Esophagus muscularis mucosa (tissue), 4 donors: ENCODE results near the gene LHFPL6. TPM values are rescaled to one million over a fixed set of nuclear protein-coding genes. Genes with fewer than 3 reads are reported as not detected.
A peak's percentile ranks its signal among the peaks of the same experiment; 100 is the strongest.

Experiments used
- DNase-seq: peaks from one replicate; pipeline ENCODE4 v3.0.0-alpha.2; 2017; ENCODE audit errors: extremely low spot score
- H3K27ac ChIP-seq, 4 donors: fragments of 200-600 bp; sonication (generic); replicated peaks in 1 of 4; 1 replicate in 3 of 4; 2 replicates in 1 of 4; pipeline ENCODE4 v1.5.1; 2016 to 2019; ENCODE audit warnings: mild to moderate bottlenecking in 1 of 4
- H3K27me3 ChIP-seq, 4 donors: fragments of 200-600 bp; sonication (generic); one replicate each; pipeline versions ENCODE4 v1.5.1 to v1.6.0; 2016 to 2019
- H3K36me3 ChIP-seq, 4 donors: fragments of 200-600 bp; sonication (generic); one replicate each; pipeline ENCODE4 v1.5.1; 2016 to 2019
- H3K4me1 ChIP-seq, 4 donors: fragments of 200-600 bp; sonication (generic); one replicate each; pipeline ENCODE4 v1.5.1; 2016 to 2019
- H3K4me3 ChIP-seq, 4 donors: fragments of 200-600 bp; sonication (generic); 1 replicate in 2 of 4; 2 replicates in 2 of 4; pipeline ENCODE4 v1.5.1; 2016 to 2019; ENCODE audit warnings: mild to moderate bottlenecking in 4 of 4, moderate library complexity in 1 of 4
- H3K9me3 ChIP-seq, 4 donors: fragments of 200-600 bp; sonication (generic); 1 replicate in 3 of 4; 2 replicates in 1 of 4; pipeline ENCODE4 v1.5.1; 2016 to 2019
- EP300 ChIP-seq: sonication (generic); formaldehyde crosslinking; IDR thresholded peaks from one replicate; pipeline ENCODE4 v1.6.1; 2017; ENCODE audit warnings: antibody characterized with exemption
- POLR2A ChIP-seq: fragments of 450-650 bp; IDR thresholded peaks from one replicate; pipeline ENCODE4 v1.6.1; 2017; ENCODE audit warnings: antibody characterized with exemption, moderate library complexity, mild to moderate bottlenecking, low read depth
- POLR2AphosphoS5 ChIP-seq, 2 donors: sonication (generic); formaldehyde crosslinking; IDR thresholded peaks; one replicate each; pipeline ENCODE4 v1.6.1; 2017; ENCODE audit warnings: antibody characterized with exemption in 2 of 2
- WGBS: methylation state at CpG from one replicate; pipeline ENCODE4 v1.1.5; 2018; 5-methylcytosine and 5-hydroxymethylcytosine counted together
- intact Hi-C: fragments of 100-400 bp; cut with DNase I; formaldehyde crosslinking; loops from one replicate; pipeline ENCODE4 v1.15.1; 2023
- total RNA-seq, 4 donors: library from RNA; depleted of rRNA; stranded (reverse); fragments of >200 nt; gene quantifications; one replicate each; pipeline versions ENCODE4 v1.1.0 to v1.2.1, GENCODE V29; 2016
- TF ChIP-seq, protein P1 (sequence below), 3 experiments: fragments of 200-600 bp in 2 of 3; fragments of 450-650 bp in 1 of 3; sonication (generic) in 2 of 3; IDR thresholded peaks; one replicate each; pipeline ENCODE4 v1.5.1; 2017 to 2019; ENCODE audit warnings: antibody characterized with exemption in 3 of 3, mild to moderate bottlenecking in 2 of 3, moderate library complexity in 1 of 3

LHFPL6 gene
- total RNA-seq, 4 donors from 2014 or later: 55.6 to 75.9 (median 72.0) TPM

DNA sequence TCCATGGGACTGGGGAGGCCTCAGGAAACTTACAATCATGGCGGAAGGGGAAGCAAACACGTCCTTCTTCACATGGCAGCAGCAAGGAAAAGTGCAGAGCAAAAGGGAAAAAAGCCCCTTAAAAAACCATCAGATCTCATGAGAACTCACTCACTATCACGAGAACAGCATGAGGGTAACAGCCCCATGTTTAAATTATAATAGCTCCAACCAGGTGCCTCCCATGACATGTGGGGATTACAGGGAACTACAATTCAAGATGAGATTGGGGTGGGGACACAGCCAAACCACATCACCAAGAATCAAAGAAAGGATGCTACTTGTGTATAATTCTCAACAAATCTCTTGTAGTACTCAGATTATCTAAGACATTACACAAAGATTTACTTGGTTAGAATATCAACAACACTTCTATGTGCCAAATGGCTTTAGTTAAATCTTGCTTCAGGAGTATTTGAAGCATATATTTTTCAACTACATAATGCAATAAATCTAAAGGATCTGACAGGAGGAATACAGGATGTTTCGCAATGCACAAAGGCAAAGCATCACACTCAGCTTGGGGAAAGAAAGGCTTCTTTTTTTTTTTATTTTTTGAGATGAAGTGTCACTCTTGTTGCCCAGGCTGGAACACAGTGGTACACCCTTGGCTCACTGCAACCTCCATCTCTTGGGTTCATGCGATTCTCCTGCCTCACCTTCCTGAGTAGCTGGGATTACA, 180.0 kb downstream of the LHFPL6 start:
- H3K9me3 ChIP-seq: no peaks in the 10 kb centered on the region
- intact Hi-C loops: no loop called here
- no peak for DNase-seq
- H3K4me3 ChIP-seq: no peak overlapping the region
- H3K27me3 ChIP-seq: no peaks in the 10 kb centered on the region
- H3K36me3 ChIP-seq: no peaks in the 10 kb centered on the region
- 94% methylated on average over 5 of the region's 5 CpGs for WGBS
- TF ChIP-seq POLR2AphosphoS5 (IDR thresholded peaks at IDR 0.05): no peak
- TF ChIP-seq EP300: no peak
- TF ChIP-seq, protein P1, sequence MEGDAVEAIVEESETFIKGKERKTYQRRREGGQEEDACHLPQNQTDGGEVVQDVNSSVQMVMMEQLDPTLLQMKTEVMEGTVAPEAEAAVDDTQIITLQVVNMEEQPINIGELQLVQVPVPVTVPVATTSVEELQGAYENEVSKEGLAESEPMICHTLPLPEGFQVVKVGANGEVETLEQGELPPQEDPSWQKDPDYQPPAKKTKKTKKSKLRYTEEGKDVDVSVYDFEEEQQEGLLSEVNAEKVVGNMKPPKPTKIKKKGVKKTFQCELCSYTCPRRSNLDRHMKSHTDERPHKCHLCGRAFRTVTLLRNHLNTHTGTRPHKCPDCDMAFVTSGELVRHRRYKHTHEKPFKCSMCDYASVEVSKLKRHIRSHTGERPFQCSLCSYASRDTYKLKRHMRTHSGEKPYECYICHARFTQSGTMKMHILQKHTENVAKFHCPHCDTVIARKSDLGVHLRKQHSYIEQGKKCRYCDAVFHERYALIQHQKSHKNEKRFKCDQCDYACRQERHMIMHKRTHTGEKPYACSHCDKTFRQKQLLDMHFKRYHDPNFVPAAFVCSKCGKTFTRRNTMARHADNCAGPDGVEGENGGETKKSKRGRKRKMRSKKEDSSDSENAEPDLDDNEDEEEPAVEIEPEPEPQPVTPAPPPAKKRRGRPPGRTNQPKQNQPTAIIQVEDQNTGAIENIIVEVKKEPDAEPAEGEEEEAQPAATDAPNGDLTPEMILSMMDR (IDR thresholded peaks at IDR 0.05): no peak
- no peak for TF ChIP-seq POLR2A
- H3K27ac ChIP-seq: no peak overlapping the region
- peaks cover 0 to 6% (median 5%) of the 10 kb centered on the region in 4 donors for H3K4me1 ChIP-seq

DNA sequence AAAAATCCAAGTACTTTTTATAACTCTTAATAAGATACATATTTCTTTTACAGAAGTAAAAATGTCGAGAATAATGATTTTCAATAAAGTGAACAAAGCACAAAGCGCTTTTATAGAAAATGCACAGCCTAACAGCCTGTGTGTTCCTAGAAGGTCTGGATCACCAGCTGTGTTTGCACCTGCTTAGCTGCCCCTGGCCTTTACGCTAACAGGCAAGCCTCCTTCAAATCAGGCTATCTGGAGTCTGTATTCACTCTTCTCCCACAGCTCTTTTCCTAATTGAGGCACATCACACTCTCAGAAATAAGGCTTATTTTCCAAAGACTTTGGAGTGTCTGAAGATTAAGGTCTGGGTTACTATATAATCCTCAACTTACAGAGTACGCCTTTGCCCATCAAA, 183.1 kb downstream of the LHFPL6 start:
- Histone ChIP-seq H3K9me3 (no peaks in the 10 kb centered on the region), H3K36me3 (no peaks in the 10 kb centered on the region), H3K4me3 (no peak overlapping the region), H3K27ac (no peak overlapping the region), H3K27me3 (no peaks in the 10 kb centered on the region), H3K4me1 (peaks cover 28 to 36% (median 32%) of the 10 kb centered on the region in 4 donors)
- DNase-seq: no peak
- intact Hi-C loops: loop anchor here (5.0 kb wide), 2 partner anchors 182 to 197 kb away; partner anchors contain the start of gene LHFPL6
- 98% methylated on average over 4 of the region's 4 CpGs for WGBS
- TF ChIP-seq POLR2AphosphoS5 (IDR thresholded peaks at IDR 0.05) (no peak), EP300 (no peak), POLR2A (no peak)
- TF ChIP-seq, protein P1 (IDR thresholded peaks at IDR 0.05): no peak

DNA sequence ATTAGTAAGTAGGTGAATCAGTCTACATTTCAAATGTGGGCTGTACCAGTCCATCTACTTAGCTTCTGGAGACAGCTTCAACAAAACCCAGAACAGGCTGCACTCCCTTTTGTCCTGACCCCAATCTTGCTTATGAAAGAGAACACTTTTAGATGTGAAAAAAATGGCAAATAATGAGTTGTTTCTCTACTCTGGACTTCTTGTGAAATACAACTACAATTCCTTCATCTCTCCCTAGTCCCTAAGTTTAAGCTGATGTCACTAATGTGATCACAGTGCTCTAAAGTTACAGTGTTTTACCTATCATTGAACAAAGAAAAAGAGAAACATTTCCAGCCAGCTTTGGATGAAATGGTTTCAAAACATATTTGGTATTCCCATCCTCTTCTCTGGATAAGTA, 183.9 kb downstream of the LHFPL6 start:
- Histone ChIP-seq H3K27ac (peak overlapping the region in 1 of 4 donors; percentile 25), H3K27me3 (no peaks in the 10 kb centered on the region), H3K4me1 (peaks cover 36 to 44% (median 37%) of the 10 kb centered on the region in 4 donors), H3K36me3 (no peaks in the 10 kb centered on the region), H3K9me3 (no peaks in the 10 kb centered on the region), H3K4me3 (no peak overlapping the region)
- TF ChIP-seq EP300 (no peak), POLR2AphosphoS5 (IDR thresholded peaks at IDR 0.05) (no peak), POLR2A (no peak)
- TF ChIP-seq, protein P1 (IDR thresholded peaks at IDR 0.05): no peak
- intact Hi-C loops: loop anchor here (5.0 kb wide), 2 partner anchors 183 to 198 kb away; partner anchors contain the start of gene LHFPL6
- no peak for DNase-seq

DNA sequence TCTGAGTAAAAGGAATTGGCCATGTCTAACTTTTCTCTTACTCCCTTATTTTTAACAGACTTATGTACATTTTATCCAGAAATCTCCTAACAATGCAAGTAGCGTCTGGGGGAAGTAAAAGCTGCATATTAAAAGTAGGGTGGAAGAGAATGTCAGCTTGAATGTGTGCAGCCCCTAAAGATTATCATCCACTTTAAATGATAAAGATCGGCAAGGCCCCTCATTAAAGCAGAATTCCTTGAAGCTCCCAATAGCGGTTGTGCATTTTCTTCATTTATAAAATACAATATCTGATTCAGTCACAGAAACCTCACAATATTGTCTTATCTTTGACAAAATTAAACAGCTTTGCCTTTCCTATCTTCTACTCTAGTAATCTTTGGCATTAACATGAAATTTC, 184.6 kb downstream of the LHFPL6 start:
- 96% methylated on average over 3 of the region's 3 CpGs for WGBS
- no peaks in the 10 kb centered on the region for H3K27me3 ChIP-seq
- intact Hi-C loops: loop anchor here (5.0 kb wide), 2 partner anchors 184 to 199 kb away; partner anchors contain the start of gene LHFPL6
- no peaks in the 10 kb centered on the region for H3K9me3 ChIP-seq
- TF ChIP-seq POLR2AphosphoS5 (IDR thresholded peaks at IDR 0.05) (no peak), EP300 (no peak), POLR2A (no peak)
- no peaks in the 10 kb centered on the region for H3K36me3 ChIP-seq
- no peak overlapping the region for H3K4me3 ChIP-seq
- DNase-seq: no peak
- H3K27ac ChIP-seq: peak overlapping the region in 1 of 4 donors; percentile 25
- H3K4me1 ChIP-seq: peaks cover 36 to 50% (median 41%) of the 10 kb centered on the region in 4 donors

DNA sequence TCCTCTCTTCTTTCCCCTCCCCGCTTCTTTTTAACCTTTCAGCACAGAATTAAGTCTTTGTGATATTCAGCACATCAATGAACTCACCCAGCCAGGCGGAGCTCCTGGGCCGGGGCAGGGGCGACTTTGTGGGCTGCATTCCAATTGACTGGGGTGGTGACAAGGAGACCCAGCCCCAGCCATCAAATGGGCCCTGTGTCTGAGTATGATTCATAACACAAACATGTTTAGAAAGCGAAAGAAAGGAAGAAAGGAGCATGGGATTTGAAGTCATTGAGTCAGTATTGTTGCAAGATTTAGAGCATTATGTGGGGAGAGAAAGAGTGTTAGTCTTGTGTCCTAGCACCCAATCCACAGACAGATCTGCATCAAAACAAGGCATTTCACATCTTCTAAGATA, 185.3 kb downstream of the LHFPL6 start:
- DNase-seq: no peak
- Histone ChIP-seq H3K36me3 (no peaks in the 10 kb centered on the region), H3K4me3 (peak overlapping the region in 2 of 4 donors; percentile 7 to 23), H3K9me3 (no peaks in the 10 kb centered on the region), H3K27ac (peak overlapping the region in 3 of 4 donors; percentile 36 to 50 (median 42)), H3K4me1 (peaks cover 37 to 54% (median 41%) of the 10 kb centered on the region in 4 donors), H3K27me3 (no peaks in the 10 kb centered on the region)
- 80% methylated on average over 5 of the region's 5 CpGs for WGBS
- intact Hi-C loops: loop anchor here (5.0 kb wide), 2 partner anchors 185 to 200 kb away; partner anchors contain the start of gene LHFPL6
- TF ChIP-seq EP300 (no peak), POLR2AphosphoS5 (IDR thresholded peaks at IDR 0.05) (no peak), POLR2A (no peak)
- TF ChIP-seq, protein P1 (IDR thresholded peaks at IDR 0.05): no peak
